CD4-positive, alpha-beta T cell treated with Interleukin-17A for 4 hours (primary cell): ENCODE results near the gene KDM5A.
"Not testable (repeated sequence)": the region's sequence is repeated elsewhere in the genome, so short reads cannot be mapped to it uniquely, and the experiment has no call there.

ENCODE experiments used
- DNase-seq: peaks from one replicate; pipeline ENCODE4 v3.0.0-alpha.2; 2020; ENCODE audit warnings: mixed read lengths

The KDM5A gene

DNA sequence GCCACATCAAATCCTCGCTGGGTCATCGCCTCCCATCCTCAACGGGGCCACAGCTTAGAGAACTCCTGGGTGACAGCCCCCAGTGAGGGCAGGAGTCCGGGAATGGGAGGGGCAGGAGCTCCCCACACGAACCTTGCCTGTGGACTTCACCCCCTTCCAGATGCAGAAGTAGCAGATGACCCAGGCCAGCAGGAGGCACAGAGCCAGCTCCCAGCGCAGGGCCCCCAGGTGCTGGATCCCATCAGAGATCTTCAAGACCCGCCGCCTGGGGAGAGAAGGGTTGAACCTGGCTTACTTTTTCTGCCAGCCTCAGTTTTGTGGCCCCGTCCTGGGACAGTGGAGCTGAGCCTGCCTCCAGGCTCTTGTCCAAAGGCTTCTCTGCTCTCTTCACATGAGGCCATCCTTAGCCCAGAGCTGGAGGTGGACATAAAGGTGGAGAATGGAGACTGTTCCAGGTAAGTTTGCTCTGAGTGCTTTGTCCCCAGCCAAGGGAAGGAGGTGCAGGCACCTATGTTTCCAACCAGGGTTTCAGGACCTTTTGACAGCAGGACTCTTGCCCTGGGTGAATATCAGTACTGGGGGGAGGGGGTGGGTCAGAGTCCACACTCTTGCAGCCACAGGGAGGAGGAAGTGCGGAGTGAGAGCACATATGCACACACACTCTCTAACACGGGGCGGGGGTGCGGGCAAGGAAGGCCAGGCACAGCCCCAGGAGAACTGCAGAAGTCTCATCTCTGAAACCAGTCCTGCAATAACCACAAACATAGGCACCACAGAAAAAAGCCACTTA lies 151.9 kb downstream of the KDM5A start:
- no peak for DNase-seq

DNA sequence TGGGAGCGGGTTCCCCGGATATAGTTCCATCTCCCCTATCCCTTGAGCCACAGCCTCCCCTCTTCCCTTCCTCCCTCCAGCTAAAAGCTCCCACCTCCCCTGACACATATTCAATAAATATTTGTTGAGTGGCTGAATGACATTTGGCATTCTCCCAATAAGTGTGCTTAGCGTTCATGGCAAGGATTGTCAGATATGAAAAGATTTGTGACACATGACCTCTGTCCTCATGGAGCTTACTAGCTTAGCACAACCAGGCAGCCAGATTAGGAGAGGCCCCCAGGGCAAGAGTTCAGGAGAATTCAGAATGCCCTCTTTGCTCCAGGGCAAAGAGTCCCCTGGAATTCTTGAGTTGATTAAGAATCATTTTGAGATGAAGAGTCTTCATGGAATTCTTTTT lies 152.7 kb downstream of the KDM5A start:
- DNase-seq, result no peak

DNA sequence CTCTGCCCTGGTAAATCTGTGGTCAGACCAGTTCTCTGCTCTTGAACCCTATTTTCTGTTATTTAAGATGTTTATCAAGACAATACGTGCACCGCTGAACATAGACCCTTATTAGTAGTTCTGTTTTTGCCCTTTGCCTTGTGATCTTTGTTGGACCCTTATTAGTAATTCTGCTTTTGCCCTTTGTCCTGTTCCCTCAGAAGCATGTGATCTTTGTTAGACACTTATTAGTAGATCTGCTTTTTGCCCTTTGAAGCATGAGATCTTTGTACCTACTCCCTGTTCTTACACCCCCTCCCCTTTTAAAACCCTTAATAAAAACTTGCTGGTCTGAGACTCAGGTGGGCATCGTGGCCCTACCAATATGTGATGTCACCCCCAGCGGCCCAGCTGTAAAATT lies 153.2 kb downstream of the KDM5A start:
- DNase-seq, result not testable (repeated sequence)

DNA sequence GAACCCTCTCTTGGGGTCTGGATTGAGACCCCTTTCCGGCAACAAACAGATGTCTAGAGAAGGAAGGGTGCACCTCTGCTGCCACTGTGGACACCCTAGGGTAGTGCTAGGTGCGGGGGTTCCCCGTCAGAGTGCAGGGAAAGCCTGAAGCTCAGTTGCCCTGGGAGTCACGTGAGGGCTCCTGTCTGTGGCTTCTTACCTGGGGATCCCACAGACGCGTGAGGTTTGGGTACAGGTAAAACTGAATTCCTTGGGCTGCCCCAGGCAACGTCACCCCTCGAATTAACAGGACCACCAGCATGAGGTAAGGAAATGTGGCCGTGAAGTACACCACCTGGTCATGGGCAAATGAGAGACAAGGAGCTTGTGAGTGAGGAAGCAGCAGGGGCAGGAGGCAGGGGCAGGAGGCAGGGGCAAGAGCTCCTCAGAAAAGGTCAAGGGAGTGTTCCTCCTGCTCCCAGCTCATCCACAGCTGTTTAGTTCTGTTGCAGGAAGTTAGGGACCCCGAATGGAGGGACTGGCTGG lies 154.2 kb downstream of the KDM5A start:
- DNase-seq, result no peak

DNA sequence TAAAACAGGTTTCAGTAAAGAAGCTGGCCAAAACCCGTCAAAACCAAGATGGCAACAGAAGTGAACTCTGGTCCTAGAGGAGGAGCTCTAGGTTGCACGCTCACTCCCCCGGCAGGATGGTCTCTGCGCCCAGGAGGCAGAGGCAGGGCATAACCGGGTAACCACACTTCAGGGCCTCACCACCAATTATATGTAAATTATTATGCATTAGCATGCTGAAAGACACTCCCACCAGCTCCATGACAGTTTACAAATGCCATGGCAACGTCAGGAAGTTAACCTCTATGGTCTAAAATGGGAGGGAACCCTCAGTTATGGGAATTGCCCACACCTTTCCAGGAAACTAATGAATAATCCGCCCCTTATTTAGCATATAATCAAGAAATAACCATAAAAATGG lies 155.1 kb downstream of the KDM5A start:
- DNase-seq, result no peak

DNA sequence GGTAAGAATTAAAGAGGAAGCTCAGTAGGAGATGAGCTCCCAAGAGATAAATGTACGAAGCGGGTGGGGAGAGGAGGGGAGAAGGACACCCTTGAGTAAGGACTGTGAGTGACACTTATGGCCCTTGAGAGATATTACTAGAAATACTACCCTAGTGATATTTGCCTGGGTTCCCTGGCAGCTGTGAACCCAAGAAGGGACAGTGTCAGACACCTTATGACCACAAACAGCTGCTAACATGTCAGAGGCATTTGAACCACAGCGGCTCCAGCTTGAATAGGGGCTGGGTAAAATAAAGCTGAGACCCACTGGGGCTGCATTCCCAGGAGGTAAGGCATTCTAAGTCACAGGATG lies 155.5 kb downstream of the KDM5A start:
- no peak for DNase-seq

DNA sequence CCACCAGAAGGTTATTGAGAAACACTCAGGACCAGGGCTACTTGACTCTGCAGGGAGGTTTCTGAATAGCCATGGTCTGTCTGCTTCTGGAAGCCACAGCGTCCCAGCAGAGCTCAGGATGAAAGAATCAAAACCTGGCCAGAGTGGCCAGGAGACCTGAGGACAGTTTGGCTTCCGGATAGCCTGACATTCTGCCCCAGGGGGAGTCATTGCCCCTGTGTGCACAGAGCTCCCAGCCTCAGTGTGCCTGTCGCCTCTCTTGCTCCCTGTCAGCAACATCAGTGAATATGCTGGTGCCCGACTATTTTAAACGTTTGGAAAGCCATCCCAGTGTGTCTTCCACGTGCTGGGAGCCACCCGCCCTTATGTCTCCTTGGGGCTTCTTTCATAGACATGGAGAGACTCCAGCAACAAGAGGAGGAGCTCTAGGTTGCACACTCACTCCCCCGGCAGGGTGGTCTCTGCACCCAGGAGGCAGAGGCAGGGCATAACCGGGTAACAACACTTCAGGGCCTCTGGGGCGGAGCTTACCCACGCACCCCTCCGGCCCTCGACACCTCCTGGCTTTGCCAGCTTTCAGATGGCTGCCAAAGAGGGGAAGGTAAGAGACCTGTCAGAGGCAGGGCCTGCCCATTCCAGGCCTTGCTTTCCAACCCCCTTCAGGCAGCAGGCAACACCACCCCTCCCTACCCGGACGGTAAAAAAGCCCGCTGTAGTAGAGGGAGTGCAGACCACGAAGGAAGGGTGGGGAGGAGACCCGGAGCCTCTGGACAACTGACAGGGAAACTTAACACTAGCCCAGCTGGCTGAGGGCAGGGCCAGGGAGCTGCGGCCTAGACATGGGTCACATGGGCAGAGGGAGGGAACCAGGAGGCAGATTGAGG lies 156.1 kb downstream of the KDM5A start:
- DNase-seq, result no peak

DNA sequence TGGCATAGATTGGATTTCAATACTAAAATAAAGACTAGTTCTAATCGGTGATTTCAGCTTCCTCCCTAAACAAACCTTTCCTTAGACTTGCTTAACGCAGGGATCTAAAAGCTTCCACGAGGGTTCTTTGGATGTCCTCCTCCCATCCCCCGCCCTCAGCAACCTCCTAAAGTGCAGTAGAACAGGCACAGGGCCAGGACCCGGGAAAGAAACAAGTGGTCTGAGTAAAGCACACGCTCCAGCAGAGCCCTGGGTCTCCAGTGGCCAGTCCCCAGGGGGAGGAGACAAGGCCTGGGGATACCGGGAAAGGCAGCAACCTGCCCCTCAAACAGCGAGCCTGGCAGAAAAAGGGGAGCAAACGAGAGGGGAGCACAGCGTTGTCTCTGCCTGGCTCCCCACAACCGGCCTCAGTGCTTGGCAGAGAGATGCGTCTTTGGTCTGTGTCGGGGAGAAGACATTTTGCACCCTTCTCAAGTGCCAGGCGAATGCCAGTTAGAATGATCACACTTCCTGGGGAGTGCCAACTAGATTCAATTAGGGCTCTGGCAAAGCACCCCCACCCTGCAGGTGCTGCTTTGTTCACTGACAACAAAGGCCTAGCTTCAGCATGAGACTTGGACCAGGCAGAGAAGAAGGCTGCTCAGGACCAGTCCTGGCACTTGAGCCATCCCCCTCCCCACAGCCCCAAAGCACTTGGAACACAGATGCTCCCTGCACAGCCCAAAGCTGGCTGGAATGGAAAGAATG lies 158.0 kb downstream of the KDM5A start:
- DNase-seq, result no peak
